Measurements from ENCODE around the gene TRAF3IP1. TPM values are rescaled to one million over a fixed set of nuclear protein-coding genes. Genes with fewer than 3 reads are reported as not detected.

TRAF3IP1 gene
- total RNA-seq, 1 donor, result 7.6 TPM

- DNase-seq (ENCODE audit: insufficient read length, low spot score, missing footprints), result no peak
- peaks cover 2% of the 10 kb centered on the region for H3K4me1 ChIP-seq (ENCODE audit: insufficient read depth, low read length)
- no peak overlapping the region for H3K4me3 ChIP-seq (ENCODE audit: insufficient read depth, low read length)
- H3K36me3 ChIP-seq (ENCODE audit: insufficient read depth, low read length), result peaks cover 72% of the 10 kb centered on the region
- no peak overlapping the region for H3K4me2 ChIP-seq (ENCODE audit: insufficient read depth, low read length)
- TF ChIP-seq, protein P1, sequence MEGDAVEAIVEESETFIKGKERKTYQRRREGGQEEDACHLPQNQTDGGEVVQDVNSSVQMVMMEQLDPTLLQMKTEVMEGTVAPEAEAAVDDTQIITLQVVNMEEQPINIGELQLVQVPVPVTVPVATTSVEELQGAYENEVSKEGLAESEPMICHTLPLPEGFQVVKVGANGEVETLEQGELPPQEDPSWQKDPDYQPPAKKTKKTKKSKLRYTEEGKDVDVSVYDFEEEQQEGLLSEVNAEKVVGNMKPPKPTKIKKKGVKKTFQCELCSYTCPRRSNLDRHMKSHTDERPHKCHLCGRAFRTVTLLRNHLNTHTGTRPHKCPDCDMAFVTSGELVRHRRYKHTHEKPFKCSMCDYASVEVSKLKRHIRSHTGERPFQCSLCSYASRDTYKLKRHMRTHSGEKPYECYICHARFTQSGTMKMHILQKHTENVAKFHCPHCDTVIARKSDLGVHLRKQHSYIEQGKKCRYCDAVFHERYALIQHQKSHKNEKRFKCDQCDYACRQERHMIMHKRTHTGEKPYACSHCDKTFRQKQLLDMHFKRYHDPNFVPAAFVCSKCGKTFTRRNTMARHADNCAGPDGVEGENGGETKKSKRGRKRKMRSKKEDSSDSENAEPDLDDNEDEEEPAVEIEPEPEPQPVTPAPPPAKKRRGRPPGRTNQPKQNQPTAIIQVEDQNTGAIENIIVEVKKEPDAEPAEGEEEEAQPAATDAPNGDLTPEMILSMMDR (IDR thresholded peaks at IDR 0.05; ENCODE audit: extremely low read depth, low read depth, low read length), result no peak
- H4K20me1 ChIP-seq (ENCODE audit: insufficient read depth, low read length), result peaks cover 15% of the 10 kb centered on the region
- no peaks in the 10 kb centered on the region for H3K9me3 ChIP-seq (ENCODE audit: low read depth, low read length)
- H3K27ac ChIP-seq (ENCODE audit: low read depth, low read length), result no peak overlapping the region
- no peak overlapping the region for H2AFZ ChIP-seq (ENCODE audit: low read length)
- no peaks in the 10 kb centered on the region for H3K27me3 ChIP-seq (ENCODE audit: insufficient read depth, low read length)
- peaks cover 66% of the 10 kb centered on the region for H3K79me2 ChIP-seq (ENCODE audit: insufficient read depth, low read length)
These were observed 130.1 kb downstream of the TRAF3IP1 start for GRCh38 chr2:238450440-238450861.

Small RNA genes lying within 50 kb of the gene (small RNA-seq; reads per million reads assigned to genes)
- not detected for gene RNU6-234P

Other genes with a start within 250 kb of the TRAF3IP1 start
- gene ESPNL, start 220.2 kb upstream of the TRAF3IP1 start, total RNA-seq, result 1.8 and 9.8 TPM in 2 replicates
- gene KLHL30, start 181.8 kb upstream of the TRAF3IP1 start, total RNA-seq, result under 0.01 TPM in 2 replicates
- gene ERFE, start 161.5 kb upstream of the TRAF3IP1 start, total RNA-seq, result 0.88 and 1.8 TPM in 2 replicates
- gene ILKAP, start 116.8 kb upstream of the TRAF3IP1 start, total RNA-seq, result 24.2 and 24.5 TPM in 2 replicates
- 1.8 and 4.0 TPM in 2 replicates for gene HES6, start 80.5 kb upstream of the TRAF3IP1 start, total RNA-seq
- gene PER2, start 31.9 kb upstream of the TRAF3IP1 start, total RNA-seq, result 7.4 and 9.4 TPM in 2 replicates
- gene ASB1, start 106.4 kb downstream of the TRAF3IP1 start, total RNA-seq, result 26.5 and 27.9 TPM in 2 replicates